Measurements from ENCODE around the gene CREB5. TPM values are rescaled to one million over a fixed set of nuclear protein-coding genes. Genes with fewer than 3 reads are reported as not detected.

The CREB5 gene
- total RNA-seq, 1 experiment from 2014 or later: 0.49 TPM

DNA sequence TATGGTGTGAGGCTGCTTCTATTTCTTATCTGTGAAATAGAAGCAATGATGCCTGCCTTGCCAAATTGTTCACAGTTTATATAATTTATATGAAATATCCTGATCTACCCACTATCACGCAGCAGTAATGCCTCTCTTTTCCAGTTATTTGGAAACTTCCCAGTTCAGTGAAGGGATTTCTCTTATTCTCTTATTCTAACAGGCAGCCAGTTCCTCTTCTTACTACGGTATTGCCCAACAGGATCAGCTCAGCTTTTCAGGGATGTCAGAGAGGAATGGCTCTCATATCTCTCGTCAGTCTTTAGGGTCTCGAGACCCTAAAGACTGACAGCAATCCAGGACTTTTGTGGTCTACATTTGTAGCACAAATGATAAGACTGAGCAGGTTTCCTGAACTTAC is 215.6 kb downstream of the CREB5 start:
- intact Hi-C loops (cut with micrococcal nuclease): loop anchor here (10.0 kb wide), 1 partner anchor 1433 kb away; no protein-coding TSS in a partner anchor
- BruUV-seq (replicated peaks): no TSS peak
- POLR2A ChIA-PET: no interaction called here

More for the DNA sequence above, 215.6 kb downstream of the CREB5 start:
- H3K4me3 ChIP-seq (replicated peaks in 1 of 2; ENCODE audit: low read depth in 1 of 2, low read length in 2 of 2): no peak overlapping the region
- DNase-seq (ENCODE audit: low read depth, low spot score): no peak
- no peaks in the 10 kb centered on the region for H3K9me3 ChIP-seq (ENCODE audit: control insufficient read depth in 1 of 2, insufficient read depth in 1 of 2, low read depth in 1 of 2, low read length in 2 of 2)
- ChIA-PET CTCF (no interaction called here), RAD21 (ENCODE audit: low non-redundant PET in 1 of 2, low total read pairs in 2 of 2, uncharacterized antibody in 2 of 2, unreplicated experiment in 2 of 2) (no interaction called here)
- H3K4me1 ChIP-seq (ENCODE audit: control insufficient read depth in 1 of 2, insufficient read depth in 2 of 2, low read length in 2 of 2): peaks cover 3 to 4% of the 10 kb centered on the region in 2 experiments; a peak in 2 of 4 replicates
- H3K27me3 ChIP-seq (ENCODE audit: insufficient read depth, low read length): peaks cover 35% of the 10 kb centered on the region
- H3K79me2 ChIP-seq (ENCODE audit: insufficient read depth, low read length): no peaks in the 10 kb centered on the region
- H2AFZ ChIP-seq (ENCODE audit: low read depth, low read length, poor library complexity, severe bottlenecking): no peak overlapping the region
- TF ChIP-seq TCF7L2 (IDR thresholded peaks at IDR 0.05; ENCODE audit: borderline replicate concordance, extremely low read depth, insufficient read depth, insufficient read length) (no peak), CEBPB (IDR thresholded peaks at IDR 0.05; ENCODE audit: low read depth) (no peak), EZH2phosphoT487 (IDR thresholded peaks at IDR 0.05; ENCODE audit: borderline replicate concordance) (no peak), POLR2AphosphoS5 (IDR thresholded peaks at IDR 0.05; ENCODE audit: low read depth, low read length) (no peak), EGR1 (IDR thresholded peaks at IDR 0.05; ENCODE audit: low read depth) (no peak), RAD21 (IDR thresholded peaks at IDR 0.05; ENCODE audit: low read depth) (no peak), CBX3 (IDR thresholded peaks at IDR 0.05; ENCODE audit: low read depth) (no peak), FOSL1 (IDR thresholded peaks at IDR 0.05; ENCODE audit: low read depth) (no peak), EZH2 (IDR thresholded peaks at IDR 0.05) (no peak), ZFX (IDR thresholded peaks at IDR 0.05) (no peak), SRF (IDR thresholded peaks at IDR 0.05; ENCODE audit: low read depth) (no peak)
- TF ChIP-seq, protein P1, sequence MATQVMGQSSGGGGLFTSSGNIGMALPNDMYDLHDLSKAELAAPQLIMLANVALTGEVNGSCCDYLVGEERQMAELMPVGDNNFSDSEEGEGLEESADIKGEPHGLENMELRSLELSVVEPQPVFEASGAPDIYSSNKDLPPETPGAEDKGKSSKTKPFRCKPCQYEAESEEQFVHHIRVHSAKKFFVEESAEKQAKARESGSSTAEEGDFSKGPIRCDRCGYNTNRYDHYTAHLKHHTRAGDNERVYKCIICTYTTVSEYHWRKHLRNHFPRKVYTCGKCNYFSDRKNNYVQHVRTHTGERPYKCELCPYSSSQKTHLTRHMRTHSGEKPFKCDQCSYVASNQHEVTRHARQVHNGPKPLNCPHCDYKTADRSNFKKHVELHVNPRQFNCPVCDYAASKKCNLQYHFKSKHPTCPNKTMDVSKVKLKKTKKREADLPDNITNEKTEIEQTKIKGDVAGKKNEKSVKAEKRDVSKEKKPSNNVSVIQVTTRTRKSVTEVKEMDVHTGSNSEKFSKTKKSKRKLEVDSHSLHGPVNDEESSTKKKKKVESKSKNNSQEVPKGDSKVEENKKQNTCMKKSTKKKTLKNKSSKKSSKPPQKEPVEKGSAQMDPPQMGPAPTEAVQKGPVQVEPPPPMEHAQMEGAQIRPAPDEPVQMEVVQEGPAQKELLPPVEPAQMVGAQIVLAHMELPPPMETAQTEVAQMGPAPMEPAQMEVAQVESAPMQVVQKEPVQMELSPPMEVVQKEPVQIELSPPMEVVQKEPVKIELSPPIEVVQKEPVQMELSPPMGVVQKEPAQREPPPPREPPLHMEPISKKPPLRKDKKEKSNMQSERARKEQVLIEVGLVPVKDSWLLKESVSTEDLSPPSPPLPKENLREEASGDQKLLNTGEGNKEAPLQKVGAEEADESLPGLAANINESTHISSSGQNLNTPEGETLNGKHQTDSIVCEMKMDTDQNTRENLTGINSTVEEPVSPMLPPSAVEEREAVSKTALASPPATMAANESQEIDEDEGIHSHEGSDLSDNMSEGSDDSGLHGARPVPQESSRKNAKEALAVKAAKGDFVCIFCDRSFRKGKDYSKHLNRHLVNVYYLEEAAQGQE (IDR thresholded peaks at IDR 0.05; ENCODE audit: low read depth): no peak
- TF ChIP-seq, protein P2, sequence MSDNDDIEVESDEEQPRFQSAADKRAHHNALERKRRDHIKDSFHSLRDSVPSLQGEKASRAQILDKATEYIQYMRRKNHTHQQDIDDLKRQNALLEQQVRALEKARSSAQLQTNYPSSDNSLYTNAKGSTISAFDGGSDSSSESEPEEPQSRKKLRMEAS (IDR thresholded peaks at IDR 0.05): no peak
- H3K36me3 ChIP-seq (ENCODE audit: control insufficient read depth in 1 of 2, insufficient read depth in 2 of 2, low read length in 2 of 2): no peaks in the 10 kb centered on the region
- H3K9ac ChIP-seq (ENCODE audit: low read length): no peak overlapping the region
- H3K4me2 ChIP-seq (ENCODE audit: low read length): no peak overlapping the region
- ATAC-seq: no peak
- H3K9me2 ChIP-seq (ENCODE audit: insufficient read depth): no peaks in the 10 kb centered on the region
- H4K20me1 ChIP-seq (ENCODE audit: insufficient read depth): no peaks in the 10 kb centered on the region
- H3K27ac ChIP-seq (ENCODE audit: low read depth, low read length): no peak overlapping the region
